GM18858 (cell line): ENCODE data around the gene CEBPA.
"Not testable (repeated sequence)": the region's sequence is repeated elsewhere in the genome, so short reads cannot be mapped to it uniquely, and the experiment has no call there.

Experiments
- ATAC-seq: cut with Tn5 transposase; IDR thresholded peaks from one replicate; pipeline ENCODE4 v1.9.1; 2021; ENCODE audit not compliant: unreplicated experiment

The CEBPA gene

DNA sequence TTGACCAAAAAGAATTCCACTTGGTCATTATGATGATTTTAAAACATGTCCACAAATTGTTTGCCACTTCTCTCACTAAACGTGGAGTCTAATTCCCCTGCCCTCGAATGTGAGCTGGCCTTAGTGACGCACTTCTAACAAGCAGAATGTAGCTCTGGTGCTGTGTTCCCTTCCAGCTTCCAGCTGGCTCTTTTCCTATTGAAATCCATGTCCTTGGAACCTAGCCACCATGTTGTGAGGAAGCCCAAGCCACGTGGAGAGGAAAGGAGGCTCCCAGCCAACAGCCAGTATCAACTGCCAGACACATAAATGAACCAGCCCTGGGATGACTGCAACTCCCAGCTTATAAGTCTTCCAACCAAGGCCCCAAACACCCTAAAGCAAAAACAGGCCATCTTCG is 23.6 kb upstream of the CEBPA start:
- no peak for ATAC-seq

DNA sequence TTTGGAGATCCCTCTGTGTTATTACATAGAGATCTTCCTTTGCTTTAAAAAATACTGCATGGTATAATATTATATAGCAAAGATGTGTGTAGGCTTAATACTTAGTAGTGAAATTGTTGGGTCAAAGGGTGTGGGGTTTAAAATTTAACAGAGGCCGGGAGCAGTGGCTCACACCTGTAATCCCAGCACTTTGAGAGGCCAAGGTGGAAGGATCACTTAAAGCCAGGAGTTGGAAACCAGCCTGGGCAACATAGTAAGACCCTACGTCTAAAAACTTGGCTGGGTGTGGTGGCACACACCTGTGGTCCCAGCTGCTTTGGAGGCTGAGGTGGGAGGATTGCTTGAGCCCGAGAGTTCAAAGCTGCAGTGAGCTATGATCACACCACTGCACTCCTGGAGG is 22.3 kb upstream of the CEBPA start:
- ATAC-seq: no peak

DNA sequence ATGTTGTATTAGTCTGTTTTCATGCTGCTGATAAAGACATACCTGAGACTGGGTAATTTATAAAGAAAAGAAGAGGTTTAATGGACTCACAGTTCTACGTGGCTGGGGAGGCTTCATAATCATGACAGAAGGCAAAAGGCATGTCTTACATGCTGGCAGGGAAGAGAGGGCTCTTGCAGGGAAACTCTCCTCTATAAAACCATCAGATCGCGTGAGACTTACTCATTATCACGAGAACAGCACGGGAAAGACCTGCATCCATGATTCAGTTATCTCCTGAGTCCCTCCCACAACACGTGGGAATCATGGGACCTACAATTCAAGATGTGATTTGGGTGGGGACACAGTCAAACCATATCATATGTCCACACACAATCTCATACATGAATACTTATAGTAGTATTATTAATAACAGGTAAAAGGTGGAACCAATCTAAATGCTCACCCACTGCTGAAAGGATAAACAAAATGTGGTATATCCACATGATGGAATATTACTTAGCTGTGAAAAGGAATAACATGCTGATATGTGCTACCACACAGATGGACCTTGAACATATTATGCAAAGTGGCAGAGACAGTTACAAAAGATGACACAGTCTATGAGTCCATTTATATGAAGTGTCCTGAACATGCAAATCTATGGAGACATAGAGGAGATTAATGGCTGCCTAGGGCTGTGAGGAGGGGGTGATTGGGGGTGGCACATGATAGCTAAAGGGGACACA is 20.9 kb upstream of the CEBPA start:
- no peak for ATAC-seq

DNA sequence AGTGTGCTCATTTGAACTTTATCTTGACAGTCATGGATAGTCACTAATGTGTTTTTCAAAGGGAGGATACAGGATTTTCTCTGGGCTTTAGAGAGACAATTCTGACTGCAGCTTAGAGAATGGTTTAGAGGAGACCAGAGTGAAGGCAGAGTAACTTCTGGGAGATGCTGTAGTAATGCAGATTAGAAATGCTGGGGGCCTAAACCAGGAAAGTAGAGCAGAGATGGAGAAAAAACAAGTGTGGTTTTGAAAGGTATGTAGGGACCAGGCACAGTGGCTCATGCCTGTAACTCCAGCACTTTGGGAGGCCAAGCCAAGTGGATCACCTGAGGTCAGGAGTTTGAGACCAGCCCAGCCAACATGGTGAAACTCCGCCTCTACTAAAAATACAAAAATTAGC is 18.3 kb upstream of the CEBPA start:
- ATAC-seq: no peak

DNA sequence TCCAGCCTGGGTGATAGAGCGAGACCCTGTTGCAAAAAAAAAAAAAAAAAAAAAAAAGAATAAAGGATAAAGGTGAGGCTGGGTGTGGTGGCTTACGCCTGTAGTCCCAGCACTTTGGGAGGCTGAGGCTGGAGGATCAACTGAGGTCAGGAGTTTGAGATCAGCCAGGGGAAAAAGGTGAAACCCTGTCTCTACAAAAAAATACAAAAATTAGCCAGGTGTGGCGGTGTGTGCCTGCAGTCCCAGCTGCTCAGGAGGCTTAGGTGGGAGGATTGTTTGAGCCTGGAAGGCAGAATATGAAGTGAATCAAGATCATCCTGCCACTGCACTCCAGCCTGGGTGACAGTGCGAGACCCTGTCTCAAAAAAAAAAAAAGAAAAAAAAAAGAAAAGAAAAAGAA is 15.7 kb upstream of the CEBPA start:
- ATAC-seq: not testable (repeated sequence)

DNA sequence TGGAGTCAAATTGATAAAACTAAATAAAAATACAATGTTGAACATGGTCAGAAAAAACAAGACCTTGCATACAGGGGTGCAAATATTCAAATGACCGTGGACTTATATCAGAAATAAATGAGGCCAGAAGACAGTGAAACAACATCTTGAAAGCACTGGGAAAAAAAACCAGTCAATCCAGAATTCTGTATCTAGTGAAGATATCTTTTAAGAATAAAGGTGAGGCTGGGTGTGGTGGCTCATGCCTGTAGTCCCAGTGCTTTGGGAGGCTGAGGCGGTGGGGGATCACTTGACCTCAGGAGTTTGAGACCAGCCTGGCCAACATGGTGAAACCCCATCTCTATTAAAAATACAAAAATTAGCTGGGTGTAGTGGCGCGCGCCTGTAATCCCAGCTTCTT is 15.2 kb upstream of the CEBPA start:
- ATAC-seq: no peak

DNA sequence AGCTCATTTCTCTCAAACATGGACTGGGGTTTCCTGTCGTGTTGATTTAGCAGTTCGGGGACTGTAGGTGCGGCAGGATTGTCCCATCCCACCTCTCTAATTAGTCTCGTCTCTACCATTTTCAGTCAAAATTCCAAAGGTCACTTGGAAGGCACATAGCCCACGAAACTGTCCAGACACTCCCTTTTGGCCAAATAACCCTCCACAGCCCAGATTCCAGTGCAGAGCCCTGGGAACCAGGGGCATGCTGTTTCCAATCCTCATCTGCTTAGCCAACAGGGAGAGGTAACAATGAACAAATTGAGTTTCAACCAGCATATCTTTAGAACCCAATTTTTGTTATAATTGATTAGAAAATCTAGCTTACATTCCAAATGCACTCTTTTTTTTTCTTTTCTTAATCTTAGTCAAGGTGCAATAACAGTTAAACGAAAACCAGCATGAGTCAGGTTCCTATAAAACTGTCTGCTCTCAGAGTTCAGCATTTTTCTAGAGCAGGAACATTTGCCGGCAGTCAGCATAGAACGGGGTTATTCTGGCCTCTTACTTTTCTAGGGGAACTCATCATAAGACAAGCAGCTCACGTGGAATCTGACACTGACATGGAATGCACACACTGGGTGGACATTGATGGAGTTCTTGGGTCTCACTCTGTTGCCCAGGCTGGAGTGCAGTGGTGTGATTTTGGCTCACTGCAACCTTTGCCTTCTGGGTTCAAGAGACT is 14.4 kb upstream of the CEBPA start:
- ATAC-seq: no peak

DNA sequence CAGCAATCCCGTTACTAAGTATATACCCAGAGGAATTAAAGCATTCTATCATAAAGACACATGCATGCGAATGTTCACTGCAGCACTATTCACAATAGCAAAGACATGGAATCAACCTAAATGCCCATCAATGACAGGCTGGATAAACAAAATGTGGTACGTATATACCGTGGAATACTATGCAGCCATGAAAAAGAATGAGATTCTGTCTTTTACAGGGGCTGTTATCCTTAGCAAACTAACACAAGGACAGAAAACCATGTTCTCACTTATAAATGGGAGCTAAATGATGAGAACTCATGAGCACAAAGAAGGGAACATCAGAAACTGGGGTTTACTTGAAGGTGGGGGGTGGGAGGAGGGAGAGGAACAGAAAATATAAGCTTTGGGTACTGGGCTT is 10.5 kb upstream of the CEBPA start:
- not testable (repeated sequence) for ATAC-seq

DNA sequence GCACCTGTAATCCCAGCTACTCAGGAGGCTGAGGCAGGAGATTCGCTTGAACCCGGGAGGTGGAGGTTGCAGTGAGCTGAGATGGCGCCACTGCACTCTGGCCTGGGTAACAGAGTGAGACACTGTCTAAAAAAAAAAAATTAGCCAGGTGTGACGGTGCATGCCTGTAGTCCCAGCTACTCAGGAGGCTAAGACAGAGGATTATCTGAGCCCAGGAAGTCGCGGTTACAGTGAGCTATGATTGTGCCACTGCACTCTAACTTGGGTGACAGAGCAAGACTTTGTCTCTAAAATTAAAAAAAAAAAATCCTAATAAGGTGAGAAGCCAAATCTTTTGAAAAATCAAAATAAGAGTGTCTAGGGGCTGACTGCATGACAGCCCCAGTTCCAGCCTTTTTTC is 9.7 kb upstream of the CEBPA start:
- ATAC-seq: no peak

DNA sequence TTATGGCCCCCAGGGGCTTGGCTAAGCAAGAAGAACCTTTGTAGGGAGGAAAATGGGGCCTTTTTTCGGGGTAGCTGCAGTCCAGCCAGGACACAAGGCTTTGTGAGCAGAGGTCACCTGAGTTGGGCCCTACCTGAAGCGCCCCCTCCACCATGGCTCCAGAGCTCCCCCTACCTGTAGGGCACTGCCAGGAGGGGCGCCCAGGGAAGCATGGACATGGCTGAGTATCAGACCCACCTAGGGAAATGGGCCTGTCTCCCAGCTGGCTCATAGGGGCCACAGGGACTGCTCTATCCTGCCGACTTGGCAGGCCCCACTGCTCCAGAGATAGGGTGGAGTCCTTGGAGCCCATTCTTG is 9.0 kb upstream of the CEBPA start:
- ATAC-seq: no peak

DNA sequence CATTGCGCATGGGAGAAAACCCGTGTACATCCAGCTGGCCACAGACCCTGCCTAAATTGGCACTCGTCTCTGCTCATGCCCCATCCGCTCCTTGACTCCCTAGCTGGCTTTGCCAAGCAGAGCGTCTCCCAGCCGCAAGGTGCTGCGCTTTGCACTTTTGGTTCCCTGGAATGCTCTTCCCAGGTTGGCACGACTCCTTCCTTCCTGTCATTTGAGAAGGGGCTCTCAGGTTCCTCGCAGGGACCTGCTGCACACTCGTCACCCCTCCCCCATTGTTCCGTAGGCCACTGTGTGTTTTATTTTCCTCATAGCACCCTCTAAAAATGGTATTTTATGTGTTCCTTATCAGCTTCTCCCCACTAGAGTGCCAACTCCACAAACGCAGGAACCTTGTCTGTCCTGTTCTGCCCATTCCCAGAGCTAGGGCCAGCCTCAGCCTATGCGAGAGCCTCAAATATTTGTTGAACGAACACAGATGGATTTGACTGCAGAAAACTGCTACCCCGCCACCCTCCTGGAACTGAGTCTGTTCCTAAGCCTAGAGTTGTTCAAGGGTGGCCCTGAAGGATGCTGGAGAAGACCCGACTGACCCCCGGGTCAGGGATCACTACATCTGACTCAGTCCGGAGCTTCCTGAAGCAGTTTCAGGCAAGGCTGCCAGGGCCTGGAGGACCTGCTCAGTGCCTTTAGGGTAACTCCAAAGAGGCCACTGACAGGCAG is 8.4 kb upstream of the CEBPA start:
- no peak for ATAC-seq

DNA sequence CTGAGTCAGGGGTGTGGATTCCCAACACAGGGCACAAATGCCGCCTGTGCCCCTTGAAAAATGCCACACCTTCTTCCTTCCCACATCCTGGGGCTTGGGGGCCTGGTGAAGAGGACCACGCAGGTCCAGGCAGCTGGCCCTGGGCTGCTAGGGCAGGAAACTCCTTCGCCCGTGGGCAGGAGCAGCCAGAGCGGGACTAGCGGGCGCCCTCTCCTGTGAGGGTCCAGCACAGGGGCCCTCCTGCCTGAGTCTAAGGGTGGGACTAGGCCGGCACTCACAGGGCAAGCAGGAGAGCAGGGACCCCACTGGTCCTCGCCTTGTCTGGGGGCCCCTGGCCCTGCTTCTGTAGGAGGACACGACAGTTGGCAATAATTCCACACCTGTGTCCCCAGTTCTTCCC is 7.5 kb upstream of the CEBPA start:
- ATAC-seq: no peak

DNA sequence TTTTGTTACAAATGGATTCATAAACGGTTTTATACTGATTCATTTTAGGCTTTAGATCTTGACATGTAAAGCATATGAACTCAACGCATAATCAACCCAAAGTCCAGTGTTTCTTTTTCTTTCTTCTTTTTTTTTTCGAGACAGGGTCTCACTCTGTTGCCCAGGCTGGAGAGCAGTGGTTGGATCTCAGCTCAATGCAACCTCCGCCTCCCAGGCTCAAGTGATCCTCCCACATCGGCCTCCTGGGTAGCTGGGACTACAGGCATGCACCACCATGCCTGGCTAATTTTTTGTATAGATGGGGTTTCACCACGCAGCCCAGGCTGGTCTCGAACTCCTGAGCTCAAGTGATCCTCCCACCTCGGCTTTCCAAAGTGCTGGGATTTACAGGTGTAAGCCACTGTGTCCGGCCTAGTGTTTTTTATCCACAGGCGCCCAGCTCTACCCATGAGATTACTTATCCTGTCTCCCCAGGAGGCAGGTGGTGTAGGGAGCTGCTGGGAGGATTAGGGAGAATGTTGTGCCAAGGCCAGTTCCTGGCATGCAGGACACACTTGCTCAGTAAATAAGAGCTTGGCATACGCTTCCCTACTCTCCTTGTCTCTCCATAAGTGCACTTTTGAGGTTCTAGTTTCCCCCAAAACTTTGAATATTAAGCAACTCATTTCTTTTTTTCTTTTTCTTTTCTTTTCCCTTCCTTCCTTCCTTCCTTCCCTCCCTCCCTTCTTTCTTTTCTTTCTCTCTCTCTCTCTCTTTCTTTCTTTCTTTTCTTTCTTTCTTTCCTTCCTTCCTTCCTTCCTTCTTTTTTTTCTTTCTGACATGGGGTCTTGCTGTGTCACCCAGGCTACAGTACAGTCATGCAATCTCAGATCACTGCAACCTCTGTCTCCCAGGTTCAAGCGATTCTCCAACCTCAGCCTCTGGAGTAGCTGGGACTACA is 4.8 kb upstream of the CEBPA start:
- ATAC-seq: no peak

DNA sequence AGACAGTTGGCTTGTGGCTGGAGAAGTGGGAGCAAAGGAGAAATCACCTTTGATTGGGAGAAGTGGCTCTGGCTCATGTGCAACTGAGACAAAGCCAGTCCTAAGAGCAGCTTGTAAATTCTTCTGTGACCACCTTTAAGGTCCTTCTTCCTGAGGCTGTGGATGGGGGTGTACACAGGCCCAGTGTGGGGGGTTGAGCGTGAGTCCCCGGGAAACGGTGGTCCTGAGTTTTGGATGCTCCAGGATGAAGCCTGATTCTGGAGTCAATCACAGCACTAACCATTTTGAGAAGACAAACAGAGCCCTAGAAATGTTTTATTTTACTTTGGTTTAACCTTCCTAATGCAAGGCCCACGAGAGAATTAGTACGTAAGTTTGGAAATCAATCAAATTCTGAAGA is 3.9 kb upstream of the CEBPA start:
- no peak for ATAC-seq

DNA sequence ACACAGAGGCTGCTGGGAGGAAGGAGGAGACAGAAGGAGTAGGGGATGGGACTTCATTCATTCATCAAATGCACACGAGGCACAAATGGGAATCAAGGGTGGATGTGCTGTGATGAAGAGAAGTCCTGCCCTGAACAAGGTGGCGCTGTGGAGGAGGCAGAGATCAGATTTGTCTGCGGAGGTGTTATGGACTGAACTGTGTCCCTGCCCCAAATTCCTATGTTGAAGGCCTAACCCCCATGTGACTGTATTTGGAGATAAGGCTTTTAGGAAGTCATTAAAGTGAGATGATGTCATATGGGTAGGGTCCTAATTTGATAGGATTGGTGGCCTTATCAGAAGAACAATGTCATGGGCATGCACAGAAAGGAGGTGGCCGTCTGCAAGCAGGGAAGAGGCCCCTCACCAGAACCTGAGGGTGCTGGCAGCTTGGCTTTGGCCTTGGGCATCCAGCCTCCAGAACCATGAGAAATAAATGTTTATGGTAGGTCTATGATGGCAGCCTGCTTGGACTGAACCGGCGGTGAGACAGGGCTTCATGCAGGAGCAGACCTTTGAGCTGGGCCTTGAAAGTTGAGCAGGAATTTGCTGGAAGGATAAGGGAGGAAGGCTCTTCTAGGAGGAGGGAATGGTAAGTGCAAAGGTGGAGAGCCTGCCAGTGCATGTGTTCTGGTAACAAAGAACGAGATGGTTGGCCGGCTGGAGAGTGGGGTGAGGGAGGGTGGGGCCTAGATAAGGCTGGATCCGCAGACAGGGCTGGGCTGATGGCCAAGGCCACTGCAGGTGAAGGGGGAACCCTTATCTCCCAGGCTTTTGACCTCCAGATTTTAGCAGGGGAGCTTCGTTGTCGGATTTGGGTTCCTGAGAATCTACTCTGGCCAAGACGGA is 2.7 kb upstream of the CEBPA start:
- no peak for ATAC-seq

DNA sequence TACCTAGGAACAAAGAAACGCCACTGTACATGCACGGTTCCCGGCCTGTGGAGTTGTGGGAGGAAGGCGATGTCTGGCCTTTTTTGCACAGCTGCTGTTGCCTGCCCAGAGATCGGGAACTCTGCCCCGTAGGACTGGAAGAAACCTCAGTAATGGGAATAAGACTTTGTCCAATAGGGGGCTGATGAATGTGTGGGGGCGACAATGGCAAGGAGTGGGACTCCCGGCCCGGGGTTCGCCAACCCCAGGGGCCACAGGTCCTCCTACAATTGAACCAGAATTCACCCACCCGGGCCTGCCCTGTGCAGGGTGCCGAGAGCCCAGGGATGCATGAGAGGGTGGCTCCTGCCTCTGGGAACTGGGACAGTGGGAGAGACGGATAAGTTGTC is 2.0 kb upstream of the CEBPA start:
- ATAC-seq: no peak

DNA sequence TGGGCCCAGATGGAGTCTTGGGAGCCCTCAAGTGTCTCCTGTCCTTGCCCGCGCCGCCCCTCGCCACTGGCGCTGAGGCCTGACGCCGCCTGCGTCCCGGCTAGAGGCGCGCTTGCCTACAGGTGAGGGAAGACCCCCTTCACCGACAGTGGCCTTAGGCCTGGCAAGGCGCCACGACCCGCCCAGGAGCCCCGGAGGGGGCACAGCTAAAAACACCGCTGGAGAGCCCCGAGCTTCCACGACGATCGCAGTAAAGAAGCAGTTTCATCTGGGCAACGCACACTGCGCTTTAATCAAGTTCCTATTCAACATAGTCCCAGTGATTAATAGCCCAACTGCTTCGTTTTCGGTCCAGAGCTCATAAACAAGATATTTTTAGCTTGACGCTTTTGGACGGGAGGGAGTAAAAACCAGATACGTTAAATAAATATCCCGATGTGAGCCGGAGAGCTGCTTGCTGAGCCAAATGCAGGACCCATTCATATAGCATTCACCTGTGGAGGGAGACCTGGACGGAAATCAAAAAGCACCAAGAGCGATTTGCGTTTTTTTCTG is 1.5 kb upstream of the CEBPA start:
- no peak for ATAC-seq

DNA sequence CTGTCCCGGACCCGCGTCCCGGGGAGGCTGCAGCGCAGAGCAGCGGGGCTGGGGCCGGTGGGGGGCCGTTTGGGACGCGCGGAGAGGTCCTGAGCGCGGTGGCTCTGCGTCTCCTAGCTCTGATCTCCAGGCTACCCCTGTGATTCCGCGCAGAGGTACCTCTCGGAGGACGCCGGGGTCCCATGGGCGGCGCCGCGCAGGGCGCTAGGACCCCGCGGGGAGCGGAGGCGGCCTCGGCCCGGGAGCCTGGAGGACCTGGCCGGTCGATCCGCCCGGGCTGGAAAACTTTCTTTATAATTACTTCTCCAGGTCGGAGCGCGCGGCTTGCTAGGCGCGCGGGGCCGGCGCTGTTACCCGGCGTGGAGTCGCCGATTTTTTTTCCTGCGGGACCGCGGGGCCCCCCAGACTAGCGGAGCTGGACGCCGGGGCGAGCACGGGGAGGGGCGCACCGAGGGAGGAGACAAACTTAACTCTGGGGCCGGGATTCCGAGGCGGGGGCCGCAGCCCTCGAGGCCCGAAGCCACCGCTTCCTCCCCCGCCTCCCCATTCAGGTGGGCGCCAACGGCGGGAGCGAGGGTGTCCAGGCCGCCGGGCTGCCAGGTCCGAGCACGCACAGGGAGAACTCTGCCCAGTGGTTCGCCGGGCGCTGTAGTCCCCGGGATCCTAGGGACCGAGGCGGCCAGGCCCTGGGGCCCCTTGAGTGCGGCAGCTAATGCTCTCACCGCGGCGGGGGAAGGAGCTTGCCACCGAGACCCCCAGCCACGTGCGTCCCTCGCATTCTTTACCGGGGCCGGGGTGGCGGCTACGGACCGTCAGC is 848 bp upstream of the CEBPA start:
- ATAC-seq: no peak

DNA sequence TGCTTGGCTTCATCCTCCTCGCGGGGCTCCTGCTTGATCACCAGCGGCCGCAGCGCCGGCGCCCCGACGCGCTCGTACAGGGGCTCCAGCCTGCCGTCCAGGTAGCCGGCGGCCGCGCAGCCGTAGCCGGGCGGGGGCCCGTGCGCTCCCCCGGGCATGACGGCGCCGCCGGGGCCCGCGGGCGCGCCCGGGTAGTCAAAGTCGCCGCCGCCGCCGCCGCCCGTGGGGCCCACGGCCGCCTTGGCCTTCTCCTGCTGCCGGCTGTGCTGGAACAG is 497 bp downstream of the CEBPA start:
- ATAC-seq: no peak
